NCI-H146 treated with DMSO at 0.1 percent for 48 hours (cell line): ENCODE results near the gene HOXB2.

Experiments
- DNase-seq: peaks from one replicate; lab custom pipeline; 2025; ENCODE audit not compliant: unreplicated experiment; lab: John Stamatoyannopoulos, UW

Gene HOXB2

DNA sequence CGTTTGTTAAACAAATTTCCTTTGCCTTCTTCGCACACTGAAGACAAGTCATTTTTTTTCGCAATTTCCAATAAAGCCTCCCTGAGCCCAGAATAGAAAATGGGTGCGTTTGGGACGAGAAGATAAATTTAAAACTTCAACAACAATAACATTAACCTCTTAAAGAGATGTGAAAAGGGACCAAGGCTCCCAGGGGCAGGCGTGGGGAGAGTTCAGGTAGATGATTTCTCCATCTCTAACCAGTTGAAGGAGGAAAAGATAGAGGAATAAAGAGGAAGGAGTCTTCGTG lies 34.5 kb upstream of the HOXB2 start:
- DNase-seq, result no peak

DNA sequence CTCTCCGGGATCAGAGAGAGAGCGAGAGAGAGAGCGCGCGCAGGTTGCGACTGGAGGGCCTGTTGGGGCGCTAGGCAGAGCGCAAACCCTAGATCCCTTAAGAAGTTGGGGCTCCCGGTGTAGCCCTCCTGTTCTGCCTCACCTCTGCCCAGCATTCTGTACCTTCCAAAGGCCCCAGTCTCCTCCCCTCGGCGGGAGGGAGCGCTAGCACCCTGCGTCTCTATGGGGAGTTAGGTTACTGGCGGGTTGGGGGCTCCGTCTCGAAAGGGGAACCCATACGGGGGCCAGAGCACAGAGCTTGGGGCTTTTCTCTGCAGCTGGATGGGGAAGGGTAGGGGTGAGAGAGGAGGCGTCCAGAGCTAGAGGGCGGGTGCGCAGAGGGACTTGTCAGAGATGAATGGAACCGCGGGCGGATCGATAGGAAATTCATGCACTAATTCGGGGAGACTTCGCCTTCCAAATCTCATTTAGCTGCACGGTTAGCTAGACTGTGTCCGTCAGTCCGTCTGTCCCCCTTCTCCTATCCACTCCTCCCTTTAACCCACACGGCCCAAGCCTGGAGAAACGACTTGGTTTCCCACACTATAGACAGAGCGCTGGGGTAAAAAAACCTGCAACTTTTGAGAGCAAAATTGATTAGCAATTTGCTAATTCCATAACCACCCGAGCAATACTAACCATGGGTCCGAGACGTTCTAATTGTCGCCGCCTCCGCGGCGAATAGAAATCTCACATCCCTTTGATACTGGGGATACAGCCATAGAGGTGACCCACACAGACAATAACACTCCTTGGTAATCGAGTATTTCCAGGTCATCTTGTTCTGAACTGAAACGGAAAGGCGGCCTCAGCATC lies 33.9 kb upstream of the HOXB2 start:
- DNase-seq, result no peak

DNA sequence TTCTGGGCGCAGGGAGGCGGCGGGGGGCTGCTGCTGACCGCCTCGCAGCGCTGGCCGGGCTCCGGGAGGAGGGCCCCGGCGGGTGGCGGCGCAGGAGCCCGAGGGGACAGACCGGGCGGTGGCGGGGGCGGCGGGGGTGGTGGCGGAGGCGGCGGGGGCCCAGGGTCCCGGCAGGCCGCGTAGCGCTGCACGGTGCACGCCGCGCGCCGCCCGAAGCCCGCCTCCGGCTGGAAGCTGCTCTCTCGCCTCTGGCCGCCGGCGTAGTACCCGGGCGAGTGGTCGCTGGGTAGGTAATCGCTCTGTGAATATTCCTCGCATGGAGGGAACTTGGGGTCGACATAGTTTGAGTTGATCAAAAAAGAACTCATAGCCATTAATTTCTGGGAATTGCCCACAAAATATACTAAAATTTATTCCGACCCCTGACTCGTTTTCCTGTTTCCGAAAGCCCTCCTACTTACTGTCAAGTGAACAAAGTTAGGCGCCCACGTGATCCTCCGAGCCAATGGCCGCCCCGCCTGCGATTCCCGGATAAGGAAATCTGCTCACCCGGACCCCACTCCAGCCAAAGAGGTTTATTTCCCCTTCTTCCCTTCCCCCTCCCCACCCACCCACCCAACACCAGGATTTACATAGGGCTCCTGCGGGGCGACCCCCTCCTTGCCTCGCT lies 33.2 kb upstream of the HOXB2 start, which contains the start of gene HOXB4:
Gene HOXB4, minus strand, starts transcription at position 405 of the 670 bp plus-strand sequence. Its CDS starts 31 bp downstream, at position 374.
- no peak for DNase-seq

DNA sequence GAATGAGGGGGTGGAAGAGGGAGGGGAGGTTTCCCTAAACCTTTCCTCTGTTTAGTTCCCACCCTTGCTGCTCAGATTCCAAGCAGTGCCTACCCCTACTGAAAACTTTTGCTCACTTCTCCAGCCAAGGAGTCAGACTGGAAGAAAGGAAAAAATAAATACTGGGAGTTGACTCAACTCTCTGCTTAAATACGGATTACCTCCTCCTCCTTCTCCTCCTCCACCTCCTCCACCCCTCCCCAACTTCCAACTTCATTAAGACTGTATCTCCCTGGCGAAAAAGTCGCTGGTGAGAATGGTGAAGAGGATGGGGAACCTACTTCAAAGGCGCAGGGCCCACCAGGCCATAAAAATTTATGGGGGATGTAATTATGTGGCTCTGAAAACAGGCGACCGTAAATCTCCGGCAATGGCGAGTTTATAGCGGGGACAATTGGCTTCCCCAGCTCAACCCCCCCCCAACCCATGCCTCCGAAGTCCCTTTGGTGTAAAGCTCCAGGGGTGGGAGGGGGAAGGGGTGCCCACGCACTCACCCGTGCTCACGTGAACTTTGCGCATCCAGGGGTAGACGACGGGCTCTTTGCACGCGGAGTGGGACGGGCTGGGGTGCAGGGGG lies 32.5 kb upstream of the HOXB2 start:
- DNase-seq, result no peak

DNA sequence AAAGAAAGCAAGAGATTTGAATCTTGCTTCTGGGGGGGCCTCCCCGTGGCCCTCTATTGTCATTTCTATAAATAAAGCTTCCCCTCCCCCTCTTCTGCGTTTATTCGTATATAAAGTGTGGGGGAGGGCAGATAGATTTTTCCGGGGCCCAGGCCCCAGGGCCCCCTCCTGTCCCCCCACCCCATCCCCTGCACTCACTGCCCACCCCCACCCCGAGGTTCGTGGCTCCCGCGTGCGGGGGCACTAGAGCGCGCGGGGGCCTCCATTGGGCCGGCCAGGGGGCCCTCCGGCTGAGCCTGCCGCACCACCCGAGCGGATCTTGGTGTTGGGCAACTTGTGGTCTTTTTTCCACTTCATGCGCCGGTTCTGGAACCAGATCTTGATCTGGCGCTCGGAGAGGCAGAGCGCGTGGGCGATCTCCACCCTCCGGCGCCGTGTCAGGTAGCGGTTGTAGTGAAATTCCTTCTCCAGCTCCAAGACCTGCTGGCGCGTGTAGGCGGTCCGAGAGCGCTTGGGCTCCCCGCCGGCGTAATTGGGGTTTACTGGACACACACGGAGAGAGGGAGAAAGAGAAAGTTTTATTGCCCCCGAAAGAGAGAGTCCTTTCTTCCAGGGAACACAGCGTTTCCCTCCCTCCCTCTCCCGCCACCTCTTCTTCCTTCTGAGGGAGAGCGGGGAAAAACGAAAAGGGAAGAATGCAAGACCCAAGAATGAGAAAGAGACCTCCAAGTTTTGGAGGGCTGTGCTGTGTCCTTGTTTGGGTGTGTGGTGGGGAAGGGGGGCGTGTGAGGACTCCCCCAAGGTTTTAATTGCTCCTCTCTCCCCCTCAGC lies 31.8 kb upstream of the HOXB2 start:
- DNase-seq, result no peak

DNA sequence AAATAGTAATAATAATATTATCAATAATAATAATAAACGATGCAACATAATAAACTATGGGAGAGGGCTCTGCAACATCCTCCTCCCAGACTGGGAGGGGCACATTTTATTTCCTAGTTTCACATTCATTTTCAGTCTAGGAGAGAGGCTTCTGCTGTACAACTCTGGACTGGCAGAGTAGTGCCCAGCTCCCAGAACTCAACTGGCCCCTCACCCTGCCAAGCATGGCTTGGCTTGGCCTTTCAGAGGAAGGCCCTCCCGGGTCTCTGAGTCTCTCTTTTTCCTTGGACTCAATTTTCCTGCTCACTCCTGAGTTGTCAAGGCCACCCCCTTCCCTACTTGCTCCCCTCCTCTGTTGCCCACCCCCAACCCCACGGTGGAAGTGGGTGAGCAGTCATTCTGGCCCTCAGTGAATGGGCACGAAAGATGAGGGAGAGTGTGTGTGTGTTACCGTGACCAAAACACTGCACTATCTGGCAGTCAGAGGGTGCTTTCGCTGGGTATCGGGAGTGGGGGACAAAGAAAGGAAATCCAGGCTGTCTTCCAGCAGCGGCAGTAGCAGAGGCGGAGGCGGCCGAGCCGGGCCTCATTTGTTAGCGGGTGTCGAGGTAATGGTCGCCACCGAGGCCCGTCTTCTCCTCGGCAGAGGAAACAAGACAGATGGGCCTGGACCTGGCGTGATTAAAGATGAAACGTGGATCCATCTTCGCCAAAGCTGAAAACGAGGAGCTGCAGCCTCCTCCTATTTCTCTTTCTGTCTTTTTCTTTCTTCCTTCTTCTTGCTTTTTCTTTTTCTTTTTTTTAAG lies 31.0 kb upstream of the HOXB2 start:
- DNase-seq, result no peak

DNA sequence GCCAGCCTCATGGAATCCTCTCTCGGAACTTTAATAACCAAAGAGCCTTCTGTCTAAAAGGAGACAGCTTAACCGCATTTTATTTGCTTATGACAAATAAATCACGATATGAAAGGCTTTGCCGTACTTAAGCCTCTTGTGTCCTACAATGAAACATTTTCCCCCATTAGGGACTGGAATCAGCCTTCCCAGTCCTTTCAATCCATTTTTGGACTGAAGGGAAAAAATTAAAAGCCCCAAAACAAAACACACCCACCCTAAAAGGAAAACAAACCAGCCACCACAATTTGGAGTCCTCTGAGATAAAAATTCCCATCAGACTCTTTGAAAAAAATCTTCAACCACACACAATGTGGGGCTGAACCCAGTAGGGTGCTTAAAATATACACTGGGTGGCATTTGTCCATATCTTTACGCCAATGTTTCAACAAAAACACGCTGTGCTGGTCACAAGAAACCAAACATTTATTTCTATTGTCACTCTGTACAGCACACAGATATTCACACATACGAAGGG lies 30.2 kb upstream of the HOXB2 start:
- no peak for DNase-seq

DNA sequence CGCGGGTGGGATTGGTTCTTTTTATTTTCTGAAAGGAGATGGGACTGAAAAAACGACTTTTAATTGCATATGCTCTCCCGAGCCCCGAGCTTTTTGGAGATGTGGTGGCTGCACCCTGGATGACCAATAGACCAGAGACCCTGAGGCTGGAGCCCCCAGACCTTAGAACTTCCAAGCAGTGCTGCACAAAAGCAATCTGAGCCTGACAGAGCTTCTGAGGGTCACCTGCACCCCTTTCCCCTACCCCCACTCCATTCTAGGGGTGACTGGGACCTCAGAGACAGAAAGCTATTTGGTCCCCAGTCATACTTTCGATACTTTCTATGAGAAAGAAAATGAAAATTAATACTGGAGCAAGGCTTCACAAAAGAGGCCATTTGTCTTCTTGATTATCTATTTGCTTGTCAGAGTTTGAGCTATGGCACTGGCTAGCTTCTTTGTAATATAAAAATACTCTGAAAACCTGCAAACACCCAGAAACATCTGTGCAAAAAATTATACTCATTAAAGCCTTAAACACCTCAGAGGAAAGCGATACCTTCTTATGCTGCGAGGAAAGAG lies 29.7 kb upstream of the HOXB2 start:
- no peak for DNase-seq

DNA sequence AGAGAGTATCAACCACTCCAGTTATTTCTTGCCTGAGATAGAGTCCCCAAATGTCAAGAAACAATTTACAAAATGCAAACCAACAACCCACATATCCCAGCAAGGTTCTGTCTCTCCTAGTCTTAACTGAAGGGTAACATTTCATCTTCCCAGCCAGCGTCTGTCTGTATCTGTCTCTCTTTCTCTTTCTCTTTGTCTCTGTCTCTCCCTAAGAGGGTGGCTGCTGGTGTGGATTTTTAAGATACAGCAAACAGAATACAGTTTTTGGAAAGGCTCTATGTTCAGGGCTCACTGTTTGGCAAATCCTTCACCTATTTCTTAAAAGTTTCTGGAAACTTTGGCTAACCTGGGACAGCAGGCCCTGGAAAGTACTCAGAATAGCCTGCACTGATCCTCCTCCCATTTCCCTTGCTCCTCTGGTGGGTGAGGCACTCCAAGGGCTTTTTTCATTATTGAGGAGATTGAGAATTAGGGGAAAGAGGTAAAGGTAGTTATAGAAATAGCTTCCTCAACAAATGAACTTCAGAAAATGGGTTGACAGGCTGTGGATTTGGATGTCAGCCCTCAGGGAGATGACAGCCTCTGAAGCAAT lies 27.0 kb upstream of the HOXB2 start:
- DNase-seq, result no peak

DNA sequence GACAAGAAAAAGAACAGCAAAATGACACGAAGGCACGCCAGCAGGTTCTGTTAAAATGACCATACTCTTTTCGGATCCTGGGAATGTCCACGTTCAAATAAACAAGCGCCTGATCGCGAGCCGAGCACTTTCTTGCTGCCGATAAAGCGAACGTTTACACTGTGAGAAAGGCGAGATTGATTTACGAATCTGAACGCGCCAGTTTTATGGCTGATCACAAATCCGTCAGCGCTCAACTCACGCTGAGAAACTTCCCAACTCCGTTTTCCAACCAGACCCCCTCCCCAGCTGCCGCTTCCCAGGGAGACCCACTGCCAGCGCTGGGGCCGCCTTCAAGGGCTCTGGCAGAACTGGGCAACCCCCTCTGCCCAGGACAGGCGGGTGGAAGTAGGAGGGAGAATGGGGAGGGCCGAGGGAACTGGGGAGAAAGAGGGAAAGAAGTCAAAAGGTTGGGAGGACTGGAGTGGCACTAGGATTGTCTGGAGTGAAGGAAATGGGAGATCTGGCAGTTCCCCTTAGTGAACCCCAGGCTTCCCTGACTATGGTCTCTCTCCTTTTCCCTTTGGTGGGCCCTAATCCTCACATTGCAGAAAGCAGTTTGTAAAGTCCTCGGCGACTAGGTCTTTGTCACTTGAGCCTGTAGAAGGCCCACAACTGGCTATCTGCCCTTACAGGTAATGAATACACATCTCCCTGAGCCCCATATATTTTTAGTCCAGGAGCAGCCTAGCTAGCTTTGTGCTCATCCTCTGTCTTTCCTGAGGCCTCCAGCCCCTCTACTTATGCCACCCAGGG lies 26.3 kb upstream of the HOXB2 start:
- DNase-seq, result no peak

DNA sequence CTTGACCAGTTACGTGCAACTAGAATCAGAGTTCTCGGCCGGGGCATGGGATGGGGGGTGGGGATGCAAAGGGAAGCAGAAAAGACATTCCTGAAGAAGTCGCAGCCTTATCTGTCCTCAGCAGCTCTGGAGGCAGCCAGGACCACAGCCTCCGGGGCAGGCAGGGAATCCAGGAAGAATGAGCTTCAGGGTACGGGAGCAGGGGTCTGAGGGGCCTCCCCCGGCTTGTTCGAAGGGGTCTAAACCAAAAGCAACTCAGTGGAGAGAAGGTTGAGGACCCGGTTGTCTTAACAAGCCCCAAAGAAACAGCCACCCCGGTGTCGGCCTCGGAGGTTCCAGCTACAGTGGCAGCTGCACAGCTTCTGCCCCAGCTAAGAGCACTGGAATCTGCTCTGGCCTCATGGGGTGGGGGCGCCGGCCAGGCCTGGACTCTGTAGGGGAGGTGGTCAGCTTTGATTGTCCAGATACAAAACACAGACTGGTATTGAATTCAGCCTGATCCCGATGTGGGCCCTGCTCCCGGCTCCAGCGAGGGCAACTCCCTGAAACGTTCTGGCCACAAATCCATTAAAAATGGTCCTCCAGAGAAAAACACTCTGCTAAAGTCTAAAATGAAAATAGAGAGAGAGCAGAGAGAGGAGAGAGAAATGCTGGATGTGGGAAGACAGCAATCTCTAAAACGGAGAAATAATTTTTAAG lies 25.6 kb upstream of the HOXB2 start:
- DNase-seq, result no peak

DNA sequence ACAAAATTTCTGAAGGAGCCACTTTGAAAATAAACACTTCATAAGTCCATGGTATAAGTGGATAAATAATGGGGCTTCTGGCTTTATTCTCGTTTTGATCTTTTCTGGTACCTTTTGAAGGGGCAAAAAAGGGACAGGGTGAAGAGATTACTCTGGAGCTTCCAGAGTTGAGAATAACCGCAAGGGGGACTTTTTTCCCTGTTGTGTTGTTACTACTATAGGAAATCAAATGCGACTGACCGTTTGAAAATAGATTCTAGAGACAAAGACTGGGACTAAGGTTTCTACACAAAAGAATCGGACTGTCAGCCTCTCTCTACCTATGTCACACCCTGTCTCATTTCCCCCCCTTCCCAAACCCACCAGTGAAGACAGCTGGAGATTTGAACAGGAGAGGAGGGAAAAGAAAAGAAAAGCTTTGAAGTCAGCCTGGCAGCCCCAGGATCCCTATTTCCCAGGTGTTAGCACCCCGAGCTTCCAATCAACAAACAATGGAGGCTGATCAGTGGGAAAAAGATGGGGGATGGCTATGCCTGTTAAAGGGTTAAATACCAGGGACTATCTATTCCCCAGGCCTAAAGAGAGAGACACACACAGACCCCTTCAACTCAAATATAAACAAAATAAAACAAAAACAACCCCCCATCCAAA lies 24.9 kb upstream of the HOXB2 start:
- DNase-seq, result no peak

DNA sequence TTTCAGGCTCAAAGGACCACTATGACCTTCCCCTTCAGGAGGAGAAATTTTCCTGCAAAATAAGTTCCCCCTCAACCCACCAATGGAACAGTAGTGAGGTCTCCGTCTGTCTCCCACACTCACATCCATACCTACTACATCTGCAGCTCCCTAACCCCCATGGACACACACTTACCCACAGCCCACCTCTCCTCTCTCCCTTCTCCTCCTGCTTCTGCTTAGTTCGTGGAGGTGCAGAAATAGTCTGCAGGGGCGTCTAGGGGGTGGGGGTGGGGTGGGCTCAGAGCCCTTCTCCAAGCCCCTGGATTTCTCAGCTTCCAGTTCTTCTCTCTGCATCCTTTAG lies 24.3 kb upstream of the HOXB2 start:
- no peak for DNase-seq

DNA sequence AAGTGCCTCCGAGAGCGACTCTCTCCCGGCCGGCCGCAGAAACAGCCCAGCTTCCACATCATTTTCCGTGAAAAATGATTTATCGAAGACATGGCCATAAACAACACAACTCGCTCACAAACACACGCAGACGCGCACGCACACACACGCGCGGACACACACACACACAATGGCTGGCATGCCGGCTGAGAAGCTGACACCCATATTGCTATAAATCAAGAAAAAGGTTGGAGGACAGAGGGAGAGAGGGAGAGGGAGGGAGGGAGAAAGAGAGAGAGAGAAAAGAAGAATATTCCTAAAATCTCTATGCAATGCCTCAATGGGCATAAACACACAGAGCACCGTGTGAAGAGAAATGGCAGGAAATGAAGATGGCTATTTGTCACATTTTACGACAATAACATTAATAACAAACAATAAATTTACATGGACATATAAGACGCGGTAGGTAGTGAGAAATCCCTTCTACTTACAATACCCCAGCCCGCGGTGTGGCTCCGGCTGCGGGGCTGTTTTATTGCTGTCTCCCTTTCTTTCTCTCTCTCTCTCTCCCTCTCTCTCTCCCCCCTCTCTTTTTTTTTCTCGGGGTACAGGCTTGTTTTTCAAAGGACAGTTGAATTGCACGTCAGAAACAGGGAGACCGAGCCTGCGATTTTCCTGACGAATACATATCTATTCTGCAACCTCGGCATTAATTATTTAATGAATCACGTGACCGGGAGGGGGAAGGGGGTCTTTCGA lies 23.8 kb upstream of the HOXB2 start:
- no peak for DNase-seq

DNA sequence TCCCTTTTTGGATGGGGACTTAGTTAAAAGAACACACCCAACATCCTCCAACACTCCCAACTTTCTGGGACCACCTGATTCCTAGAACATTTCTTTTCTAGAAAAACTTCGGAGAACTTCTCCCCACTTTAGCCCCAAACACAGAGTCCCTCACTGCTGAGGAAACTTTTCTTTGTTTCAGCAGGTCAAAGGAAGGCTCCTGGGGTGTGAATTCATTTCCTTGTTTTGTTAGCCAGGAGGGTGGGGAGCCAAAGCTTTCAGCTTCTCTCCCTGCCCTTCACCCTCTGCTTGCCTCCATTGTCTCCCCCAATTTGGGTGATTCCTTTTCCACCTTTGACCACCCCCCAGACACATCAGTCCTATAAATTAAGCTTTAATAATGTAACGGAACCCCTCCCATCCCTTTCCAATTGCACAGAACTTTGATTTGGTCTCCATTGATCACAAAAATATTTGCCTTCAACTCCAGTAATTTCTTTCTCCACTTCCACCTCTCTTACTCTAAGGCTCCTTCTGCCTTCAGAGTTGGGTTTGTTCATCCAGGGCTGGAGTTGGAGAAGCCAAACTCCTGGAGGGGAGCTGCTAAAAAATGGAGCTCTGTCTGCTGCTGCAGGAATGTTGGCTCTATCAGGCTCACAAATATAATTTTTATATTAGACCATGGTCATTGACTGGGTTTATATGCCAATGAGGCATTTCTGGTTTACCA lies 22.9 kb upstream of the HOXB2 start:
- no peak for DNase-seq

DNA sequence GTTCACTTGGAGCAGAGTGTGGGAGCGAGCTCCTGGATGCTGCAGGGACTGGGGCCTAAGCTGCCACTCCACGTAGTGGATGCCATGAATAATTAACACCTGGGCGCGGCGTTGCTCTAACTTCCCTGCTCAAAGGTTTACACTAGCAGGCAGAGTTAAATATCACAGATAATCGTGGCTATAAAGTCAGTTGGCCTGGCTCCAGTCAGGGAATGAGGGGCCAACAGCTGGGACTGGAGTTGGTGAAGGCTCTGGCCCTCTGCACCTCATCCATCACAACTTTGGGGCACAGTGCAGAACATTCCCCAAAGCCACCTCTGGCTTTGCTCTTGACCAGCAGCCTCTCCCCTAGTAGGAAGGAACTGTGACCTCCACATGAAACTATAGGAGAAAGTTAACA lies 22.3 kb upstream of the HOXB2 start:
- no peak for DNase-seq

DNA sequence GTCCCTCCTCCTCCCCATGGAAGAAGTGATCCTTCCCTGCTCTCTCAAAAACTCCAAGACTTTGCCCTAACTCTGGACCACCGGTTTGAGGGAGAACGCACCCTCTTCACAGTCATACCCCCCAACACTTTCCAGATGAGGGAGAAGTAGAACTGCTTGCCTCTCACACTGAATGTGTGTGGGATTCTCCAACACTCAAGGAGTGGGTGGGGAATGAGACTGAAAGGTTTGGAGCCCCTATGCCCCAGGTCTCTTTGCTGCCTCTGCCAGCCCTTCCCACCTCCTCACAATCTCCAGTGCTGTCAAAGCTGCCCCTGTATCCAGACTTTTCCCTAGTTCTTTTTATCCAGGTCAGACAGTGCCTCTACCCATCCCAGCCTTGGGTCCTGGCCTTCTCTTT lies 21.8 kb upstream of the HOXB2 start:
- DNase-seq, result no peak
